HepG2 (cell line): Measurements from ENCODE around the gene ARTN. TPM values are rescaled to one million over a fixed set of nuclear protein-coding genes. Genes with fewer than 3 reads are reported as not detected.

ENCODE experiments used
- ATAC-seq: fragments of 200-7000 bp; cut with Tn5 transposase; 3 replicates; pipeline ENCODE4 v1.9.1; 2020; ENCODE audit warnings: mild to moderate bottlenecking, moderate library complexity
- BruUV-seq: library from RNA; stranded (reverse); fragments of 400-500 nt; replicated peaks from 2 replicates; lab custom pipeline; 2021; lab: Mats Ljungman, UMichigan
- CTCF ChIA-PET: fragments of 300-600 bp; formaldehyde crosslinking; extraction: SDS; loops from one replicate; lab custom pipeline; 2021; ENCODE audit warnings: low total read pairs, inconsistent platforms, low intra/inter-chr PET ratio; lab: Yijun Ruan, JAX
- POLR2A ChIA-PET: fragments of 350-600 bp; sonication (Branson Sonifier 250); formaldehyde crosslinking; loops from one replicate; lab custom pipeline; 2020; ENCODE audit warnings: antibody characterized with exemption, inconsistent platforms; lab: Yijun Ruan, JAX
- DNase-seq: peaks from one replicate; pipeline ENCODE4 v3.0.0-alpha.2; 2015; ENCODE audit warnings: low spot score
- FAIRE-seq: peaks from 3 replicates; lab custom pipeline; 2011; peaks lifted over from hg19 to GRCh38; lab: Jason Lieb, UNC
- H2AFZ ChIP-seq: one replicate; pipeline ENCODE4 v1.6.1; 2011; ENCODE audit warnings: low read length, inconsistent platforms
- H3K27ac ChIP-seq: fragments of 300-600 bp; 3 replicates; pipeline ENCODE4 v1.8.0; 2011; ENCODE audit warnings: mixed run types, mild to moderate bottlenecking, mixed read lengths, low read length, inconsistent platforms; ENCODE audit not compliant: insufficient read depth; ENCODE audit errors: extremely low read length
- H3K27me3 ChIP-seq, 2 experiments: fragments of 200-600 bp in 1 of 2; 2 replicates in 1 of 2; 3 replicates in 1 of 2; pipeline versions ENCODE4 v1.6.0 to v1.8.0; 2011; ENCODE audit warnings: low read length in 2 of 2, mild to moderate bottlenecking in 2 of 2, moderate library complexity in 2 of 2, inconsistent platforms in 1 of 2; ENCODE audit not compliant: insufficient read depth in 2 of 2, control insufficient read depth in 1 of 2
- H3K36me3 ChIP-seq, 2 experiments: fragments of 200-600 bp in 1 of 2; replicated peaks in 1 of 2; 2 replicates in 1 of 2; 3 replicates in 1 of 2; pipeline versions ENCODE4 v1.5.1 to v1.8.0; 2011; ENCODE audit warnings: low read length in 2 of 2, inconsistent platforms in 1 of 2; ENCODE audit not compliant: insufficient read depth in 2 of 2, control insufficient read depth in 1 of 2
- H3K4me1 ChIP-seq: 2 replicates; pipeline ENCODE4 v1.5.1; 2012; ENCODE audit warnings: low read length, inconsistent platforms; ENCODE audit not compliant: insufficient read depth
- H3K4me2 ChIP-seq: 2 replicates; pipeline ENCODE4 v1.6.0; 2011; ENCODE audit warnings: low read depth, low read length, inconsistent platforms
- H3K4me3 ChIP-seq, 3 experiments: fragments of 200-600 bp in 1 of 3; sonication (generic), shearing (Covaris generic) in 1 of 3; replicated peaks in 1 of 3; 2 replicates each; pipeline ENCODE4 v1.5.1; 2011 to 2016; ENCODE audit warnings: low read length in 3 of 3, inconsistent platforms in 2 of 3, low read depth in 2 of 3, mild to moderate bottlenecking in 2 of 3, control low read depth in 1 of 3, mixed read lengths in 1 of 3; ENCODE audit not compliant: insufficient read depth in 1 of 3
- H3K79me2 ChIP-seq: one replicate; pipeline ENCODE4 v1.6.1; 2011; ENCODE audit warnings: low read length, inconsistent platforms; ENCODE audit not compliant: insufficient read depth
- H3K9ac ChIP-seq: 2 replicates; pipeline ENCODE4 v1.6.0; 2011; ENCODE audit warnings: mild to moderate bottlenecking, low read depth, low read length, inconsistent platforms; ENCODE audit not compliant: insufficient read depth
- H3K9me3 ChIP-seq: 2 replicates; pipeline ENCODE4 v1.5.1; 2012; ENCODE audit warnings: mild to moderate bottlenecking, low read length
- H4K20me1 ChIP-seq: 2 replicates; pipeline ENCODE4 v1.6.0; 2011; ENCODE audit warnings: inconsistent platforms, mild to moderate bottlenecking, low read length, moderate library complexity; ENCODE audit not compliant: insufficient read depth
- BCLAF1 ChIP-seq: fragments of 450-650 bp; IDR thresholded peaks from 2 replicates; pipeline ENCODE4 v1.6.1; 2017; ENCODE audit warnings: mild to moderate bottlenecking
- BHLHE40 ChIP-seq: IDR thresholded peaks from 2 replicates; pipeline ENCODE4 v1.6.1; 2011; ENCODE audit warnings: low read length, improper control_type of control experiment
- GABPB1 ChIP-seq: IDR thresholded peaks from 2 replicates; pipeline ENCODE4 v1.6.1; 2016; ENCODE audit warnings: mild to moderate bottlenecking, missing genetic modification reagents, moderate library complexity, missing compliant biosample characterization
- HOXA9 ChIP-seq: sonication (generic); formaldehyde crosslinking; IDR thresholded peaks from 2 replicates; pipeline ENCODE4 v1.8.1; 2022; ENCODE audit warnings: missing genetic modification reagents, mild to moderate bottlenecking, moderate library complexity, borderline replicate concordance
- KLF9 ChIP-seq: IDR thresholded peaks from 2 replicates; pipeline ENCODE4 v1.6.1; 2016; ENCODE audit warnings: low read depth
- MLXIP ChIP-seq: sonication (generic); formaldehyde crosslinking; IDR thresholded peaks from 2 replicates; pipeline ENCODE4 v1.9.0; 2021; ENCODE audit warnings: missing genetic modification reagents, borderline replicate concordance
- NR2F1 ChIP-seq, 2 experiments: fragments of 450-650 bp in 1 of 2; formaldehyde crosslinking in 1 of 2; IDR thresholded peaks; 2 replicates each; pipeline versions ENCODE4 v1.5.0 to v1.6.1; 2016 to 2020; ENCODE audit warnings: mild to moderate bottlenecking in 1 of 2, missing compliant biosample characterization in 1 of 2, missing genetic modification reagents in 1 of 2, moderate library complexity in 1 of 2
- RFXANK ChIP-seq: IDR thresholded peaks from 2 replicates; pipeline ENCODE4 v1.6.1; 2016
- SRSF4 ChIP-seq: fragments of 200-400 bp; formaldehyde crosslinking; IDR thresholded peaks from one replicate; pipeline ENCODE4 v1.6.1; 2018; ENCODE audit warnings: mild to moderate bottlenecking, low read depth, low read length, moderate library complexity; ENCODE audit not compliant: poor library complexity, severe bottlenecking
- ZNF546 ChIP-seq: sonication (generic); formaldehyde crosslinking; conservative IDR thresholded peaks from 2 replicates; pipeline ENCODE4 v1.8.1; 2023; ENCODE audit warnings: mild to moderate bottlenecking, missing genetic modification reagents
- ZNF782 ChIP-seq: sonication (generic); formaldehyde crosslinking; IDR thresholded peaks from 2 replicates; pipeline ENCODE4 v1.4.0; 2020; ENCODE audit warnings: missing genetic modification reagents, mild to moderate bottlenecking, borderline replicate concordance
- ZSCAN21 ChIP-seq: sonication (generic); formaldehyde crosslinking; IDR thresholded peaks from 2 replicates; pipeline ENCODE4 v1.8.0; 2022; ENCODE audit warnings: mild to moderate bottlenecking, missing genetic modification reagents, moderate library complexity, borderline replicate concordance
- WGBS: methylation state at CpG from one replicate; pipeline ENCODE4 v1.1.6; 2017; ENCODE audit warnings: low lambda C conversion rate; 5-methylcytosine and 5-hydroxymethylcytosine counted together
- in situ Hi-C: cut with HindIII; loops from 2 replicates; pipeline ENCODE4 v1.10.0; 2017; ENCODE audit warnings: low pct_unique_long_range_greater_than_20kb; ENCODE audit not compliant: extremely low pct_ligation_motif_present
- intact Hi-C: fragments of 100-400 bp; cut with micrococcal nuclease; formaldehyde crosslinking; loops from one replicate; pipeline ENCODE4 v1.10.0; 2022; ENCODE audit not compliant: unreplicated experiment
- polyA plus RNA-seq, 8 experiments: library from polyadenylated mRNA; depleted of rRNA in 3 of 8; stranded (reverse) in 7 of 8; unstranded in 1 of 8; fragments of >200 nt; fragmentation: Illumina TruSeq in 4 of 8; extraction: Trizol in 4 of 8; gene quantifications; 2 replicates each; pipeline versions ENCODE4 v1.2.1 to v1.2.3, GENCODE V29; 2011 to 2016; ENCODE audit warnings: low read depth in 4 of 8, missing spikeins in 1 of 8, mixed read lengths in 1 of 8; ENCODE audit not compliant: insufficient read depth in 1 of 8
- total RNA-seq, 5 experiments: library from RNA; depleted of rRNA; stranded (reverse); fragments of >200 nt; fragmentation: Illumina TruSeq; extraction: Trizol; gene quantifications; 2 replicates each; pipeline ENCODE4 v1.2.3, GENCODE V29; 2016; ENCODE audit warnings: low read depth in 1 of 5

ARTN gene
- total and polyA plus RNA-seq, 2 of the 13 experiments (the other 11 are each of a cell fraction or from before 2014, with no cell fraction given): 0.11 to 0.62 TPM

- intact Hi-C loops: no loop called here
These were observed 19.8 kb upstream of the ARTN start for GRCh38 chr1:43913666-43914360.

GRCh38 chr1:43914576-43915525 lies 18.8 kb upstream of the ARTN start:
- no peaks in the 10 kb centered on the region for H3K27me3 ChIP-seq
- no TSS peak for BruUV-seq
- TF ChIP-seq MLXIP (no peak), BCLAF1 (no peak), BHLHE40 (no peak), GABPB1 (CRISPR knock-in tag) (no peak), ZNF546 (no peak), NR2F1 (CRISPR knock-in tag; IDR thresholded peaks at IDR 0.05) (no peak), SRSF4 (no peak)
- TF ChIP-seq, all 625 proteins: peak for 0
- H4K20me1 ChIP-seq: no peaks in the 10 kb centered on the region
- in situ Hi-C loops (no loop called here), intact Hi-C loops (no loop called here)
- ChIA-PET CTCF (no interaction called here), POLR2A (no interaction called here)
- H3K36me3 ChIP-seq: no peaks in the 10 kb centered on the region
- H2AFZ ChIP-seq: no peak overlapping the region
- FAIRE-seq (no peak), ATAC-seq (no peak), DNase-seq (no peak)
- H3K4me2 ChIP-seq: no peak overlapping the region
- 88% methylated on average over 13 of the region's 13 CpGs for WGBS
- no peaks in the 10 kb centered on the region for H3K79me2 ChIP-seq
- H3K9me3 ChIP-seq: no peaks in the 10 kb centered on the region
- no peak overlapping the region for H3K4me3 ChIP-seq
- no peak overlapping the region for H3K27ac ChIP-seq
- H3K4me1 ChIP-seq: no peaks in the 10 kb centered on the region
- H3K9ac ChIP-seq: no peak overlapping the region

More at GRCh38 chr1:43913666-43914360, 19.8 kb upstream of the ARTN start:
- in situ Hi-C loops: no loop called here
- no peaks in the 10 kb centered on the region for H3K27me3 ChIP-seq
- no peaks in the 10 kb centered on the region for H3K36me3 ChIP-seq
- no peak for ATAC-seq
- no peak overlapping the region for H3K4me2 ChIP-seq
- no peak overlapping the region for H3K4me3 ChIP-seq
- no peaks in the 10 kb centered on the region for H3K4me1 ChIP-seq
- no peaks in the 10 kb centered on the region for H3K79me2 ChIP-seq
- POLR2A ChIA-PET: no interaction called here
- no peak for DNase-seq
- no peak overlapping the region for H3K9ac ChIP-seq
- no peak overlapping the region for H2AFZ ChIP-seq
- H3K9me3 ChIP-seq: no peaks in the 10 kb centered on the region
- WGBS: 93% methylated on average over 16 of the region's 18 CpGs
- no TSS peak for BruUV-seq
- no peak overlapping the region for H3K27ac ChIP-seq
- H4K20me1 ChIP-seq: no peaks in the 10 kb centered on the region
- no peak for FAIRE-seq
- TF ChIP-seq ZSCAN21 (CRISPR knock-in tag) (no peak), KLF9 (CRISPR knock-in tag) (no peak), HOXA9 (CRISPR knock-in tag) (no peak), ZNF782 (CRISPR knock-in tag) (no peak), RFXANK (CRISPR knock-in tag) (no peak)
- CTCF ChIA-PET: no interaction called here
